ENCODE data around the gene DCAF11. TPM values are rescaled to one million over a fixed set of nuclear protein-coding genes. Genes with fewer than 3 reads are reported as not detected.

DCAF11 gene
- total and polyA plus RNA-seq, 2 of the 13 experiments (the other 11 are each of a cell fraction or from before 2014, with no cell fraction given), result 150 to 257 TPM

- no peak for TF ChIP-seq RBFOX2 (IDR thresholded peaks at IDR 0.05; ENCODE audit: low read depth, low read length)
- no peak for TF ChIP-seq SRSF1 (optimal IDR thresholded peaks at IDR 0.05; ENCODE audit: low read depth, low read length)
- TF ChIP-seq DR1 (CRISPR knock-in tag; IDR thresholded peaks at IDR 0.05), result no peak
- TF ChIP-seq, protein P1, sequence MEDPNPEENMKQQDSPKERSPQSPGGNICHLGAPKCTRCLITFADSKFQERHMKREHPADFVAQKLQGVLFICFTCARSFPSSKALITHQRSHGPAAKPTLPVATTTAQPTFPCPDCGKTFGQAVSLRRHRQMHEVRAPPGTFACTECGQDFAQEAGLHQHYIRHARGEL (CRISPR knock-in tag; IDR thresholded peaks at IDR 0.05), result no peak
- TF ChIP-seq, protein P2, sequence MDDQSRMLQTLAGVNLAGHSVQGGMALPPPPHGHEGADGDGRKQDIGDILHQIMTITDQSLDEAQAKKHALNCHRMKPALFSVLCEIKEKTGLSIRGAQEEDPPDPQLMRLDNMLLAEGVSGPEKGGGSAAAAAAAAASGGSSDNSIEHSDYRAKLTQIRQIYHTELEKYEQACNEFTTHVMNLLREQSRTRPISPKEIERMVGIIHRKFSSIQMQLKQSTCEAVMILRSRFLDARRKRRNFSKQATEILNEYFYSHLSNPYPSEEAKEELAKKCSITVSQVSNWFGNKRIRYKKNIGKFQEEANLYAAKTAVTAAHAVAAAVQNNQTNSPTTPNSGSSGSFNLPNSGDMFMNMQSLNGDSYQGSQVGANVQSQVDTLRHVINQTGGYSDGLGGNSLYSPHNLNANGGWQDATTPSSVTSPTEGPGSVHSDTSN (CRISPR knock-in tag; IDR thresholded peaks at IDR 0.05; ENCODE audit: borderline replicate concordance), result peak; percentile 94; the same call in 1 of the 2 replicates
- TF ChIP-seq PHF20 (CRISPR knock-in tag; IDR thresholded peaks at IDR 0.05), result no peak
- no peak for TF ChIP-seq MNT (IDR thresholded peaks at IDR 0.05)
- no peak for TF ChIP-seq GATAD2A (CRISPR knock-in tag; IDR thresholded peaks at IDR 0.05)
- no peak for TF ChIP-seq XBP1 (CRISPR knock-in tag; IDR thresholded peaks at IDR 0.05)
- TF ChIP-seq SETDB1 (CRISPR knock-in tag; IDR thresholded peaks at IDR 0.05; ENCODE audit: borderline replicate concordance), result 0 out of 2 replicates have a peak, but pooled peaks have one; percentile 76
- TF ChIP-seq, protein P3, sequence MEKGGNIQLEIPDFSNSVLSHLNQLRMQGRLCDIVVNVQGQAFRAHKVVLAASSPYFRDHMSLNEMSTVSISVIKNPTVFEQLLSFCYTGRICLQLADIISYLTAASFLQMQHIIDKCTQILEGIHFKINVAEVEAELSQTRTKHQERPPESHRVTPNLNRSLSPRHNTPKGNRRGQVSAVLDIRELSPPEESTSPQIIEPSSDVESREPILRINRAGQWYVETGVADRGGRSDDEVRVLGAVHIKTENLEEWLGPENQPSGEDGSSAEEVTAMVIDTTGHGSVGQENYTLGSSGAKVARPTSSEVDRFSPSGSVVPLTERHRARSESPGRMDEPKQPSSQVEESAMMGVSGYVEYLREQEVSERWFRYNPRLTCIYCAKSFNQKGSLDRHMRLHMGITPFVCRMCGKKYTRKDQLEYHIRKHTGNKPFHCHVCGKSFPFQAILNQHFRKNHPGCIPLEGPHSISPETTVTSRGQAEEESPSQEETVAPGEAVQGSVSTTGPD (CRISPR knock-in tag; IDR thresholded peaks at IDR 0.05), result 0 out of 2 replicates have a peak, but pooled peaks have one; percentile 3
- 0 out of 2 replicates have a peak, but pooled peaks have one; percentile 88 for TF ChIP-seq HMGA1 (CRISPR knock-in tag; conservative IDR thresholded peaks at IDR 0.05)
- peak; percentile 71; the same call in 1 of the 2 replicates for TF ChIP-seq ISX (CRISPR knock-in tag; conservative IDR thresholded peaks at IDR 0.05)
- TF ChIP-seq NFAT5 (CRISPR knock-in tag; IDR thresholded peaks at IDR 0.05), result peak; percentile 97
- TF ChIP-seq SMC3 (IDR thresholded peaks at IDR 0.05; ENCODE audit: low read length), result no peak
- no peak for TF ChIP-seq REL (CRISPR knock-in tag; conservative IDR thresholded peaks at IDR 0.05)
- TF ChIP-seq ADNP (CRISPR knock-in tag; IDR thresholded peaks at IDR 0.05), result no peak
- TF ChIP-seq, protein P4, sequence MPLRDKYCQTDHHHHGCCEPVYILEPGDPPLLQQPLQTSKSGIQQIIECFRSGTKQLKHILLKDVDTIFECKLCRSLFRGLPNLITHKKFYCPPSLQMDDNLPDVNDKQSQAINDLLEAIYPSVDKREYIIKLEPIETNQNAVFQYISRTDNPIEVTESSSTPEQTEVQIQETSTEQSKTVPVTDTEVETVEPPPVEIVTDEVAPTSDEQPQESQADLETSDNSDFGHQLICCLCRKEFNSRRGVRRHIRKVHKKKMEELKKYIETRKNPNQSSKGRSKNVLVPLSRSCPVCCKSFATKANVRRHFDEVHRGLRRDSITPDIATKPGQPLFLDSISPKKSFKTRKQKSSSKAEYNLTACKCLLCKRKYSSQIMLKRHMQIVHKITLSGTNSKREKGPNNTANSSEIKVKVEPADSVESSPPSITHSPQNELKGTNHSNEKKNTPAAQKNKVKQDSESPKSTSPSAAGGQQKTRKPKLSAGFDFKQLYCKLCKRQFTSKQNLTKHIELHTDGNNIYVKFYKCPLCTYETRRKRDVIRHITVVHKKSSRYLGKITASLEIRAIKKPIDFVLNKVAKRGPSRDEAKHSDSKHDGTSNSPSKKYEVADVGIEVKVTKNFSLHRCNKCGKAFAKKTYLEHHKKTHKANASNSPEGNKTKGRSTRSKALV (CRISPR knock-in tag; IDR thresholded peaks at IDR 0.05), result no peak
Observed at GRCh38 chr14:24113379-24113800, 1.2 kb upstream of the DCAF11 start (continued).
